ENCODE data around the gene MAP3K21.
A peak's percentile ranks its signal among the peaks of the same experiment; 100 is the strongest.

Gene MAP3K21

GRCh38 chr1:233326811-233327650, 493 bp upstream of the MAP3K21 start:
- DNase-seq: peak; percentile 90 to 94

- DNase-seq: peak in 1 of 2 donors; percentile 13
These were observed 808 bp downstream of the MAP3K21 start for GRCh38 chr1:233328142-233328921.

- DNase-seq: no peak
These were observed 4.4 kb downstream of the MAP3K21 start for GRCh38 chr1:233331676-233332519.

DNA sequence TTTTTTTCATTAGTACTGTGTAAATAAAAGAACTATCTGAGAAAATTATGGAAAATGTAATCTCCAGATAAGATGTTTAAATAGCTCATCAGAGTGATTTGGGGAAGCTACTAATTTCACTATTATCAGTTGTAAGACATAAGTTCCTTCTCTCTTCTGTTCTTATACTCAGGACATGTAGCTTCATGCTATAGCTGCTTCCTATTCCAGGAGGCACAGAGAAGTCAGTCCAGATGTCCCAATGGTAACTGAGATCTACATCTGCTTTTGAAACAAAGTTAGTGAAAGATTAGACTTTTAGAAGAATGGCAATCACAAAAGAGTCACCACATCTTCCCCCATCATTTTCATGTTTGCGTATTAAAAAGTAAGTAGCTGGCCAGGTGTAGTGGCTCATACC, 5.6 kb downstream of the MAP3K21 start:
- DNase-seq: peak; percentile 40 to 66

- DNase-seq: no peak
These were observed 6.6 kb downstream of the MAP3K21 start for GRCh38 chr1:233334092-233334491.

- DNase-seq: no peak
These were observed 9.3 kb downstream of the MAP3K21 start for GRCh38 chr1:233336554-233337456.

DNA sequence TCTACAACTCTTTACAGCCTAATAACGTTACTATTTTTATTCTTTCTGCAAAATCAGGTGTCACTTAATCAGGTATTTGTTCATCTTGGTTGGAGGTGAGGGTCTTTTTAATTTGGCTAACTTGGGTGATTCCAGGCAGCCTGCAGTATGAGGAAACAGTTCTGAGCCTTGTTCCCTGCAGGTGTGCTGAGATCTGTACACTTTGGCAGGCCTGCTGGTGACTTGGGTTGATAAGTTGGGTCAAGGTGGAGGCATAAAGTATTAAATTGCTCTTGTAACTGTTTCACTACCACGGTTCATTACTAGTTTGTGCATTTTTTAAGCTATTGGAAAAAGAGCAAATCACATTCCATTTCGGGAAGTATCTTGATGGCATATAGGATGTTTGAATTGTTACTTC, 10.0 kb downstream of the MAP3K21 start:
- no peak for DNase-seq

DNA sequence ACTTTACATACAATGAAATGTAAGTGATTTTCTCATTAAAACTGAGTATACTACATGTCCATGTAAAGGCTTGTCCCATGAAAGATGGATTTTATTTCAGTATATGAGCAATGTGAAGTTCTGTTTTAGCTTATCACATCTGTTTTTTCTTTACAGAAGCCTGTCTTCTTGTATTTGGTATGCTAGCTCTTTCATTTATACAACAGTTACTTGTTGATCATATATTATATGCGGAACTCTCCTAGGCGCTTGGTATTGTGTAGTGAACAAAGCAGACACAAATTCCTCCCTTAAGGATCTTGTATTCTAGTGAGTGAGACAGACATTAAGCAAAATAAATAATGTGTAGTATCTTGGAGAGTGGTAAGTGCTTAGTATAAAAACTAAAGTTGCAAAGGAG, 10.6 kb downstream of the MAP3K21 start:
- DNase-seq: no peak

- DNase-seq: no peak
These were observed 12.6 kb downstream of the MAP3K21 start for GRCh38 chr1:233340031-233340555.

GRCh38 chr1:233340966-233341516, 13.5 kb downstream of the MAP3K21 start:
- DNase-seq: no peak

DNA sequence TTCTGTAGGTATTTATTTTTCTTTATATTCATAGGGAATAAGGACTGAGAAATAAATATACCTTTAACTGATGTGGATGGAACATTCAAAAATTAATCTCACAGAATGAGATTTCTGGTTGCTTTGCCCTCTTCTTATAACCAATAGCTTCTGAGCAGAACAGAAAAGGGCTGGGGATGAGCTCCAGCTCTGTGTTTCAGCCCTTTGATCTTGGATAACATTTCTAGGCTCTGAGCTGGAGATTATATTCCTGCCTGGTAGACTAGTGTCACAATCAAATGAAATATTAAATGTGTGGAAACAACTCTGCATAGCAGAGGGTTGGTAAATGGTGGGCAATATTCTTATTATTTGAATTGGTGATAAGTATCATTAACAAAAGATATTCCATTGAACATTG, 14.6 kb downstream of the MAP3K21 start:
- no peak for DNase-seq

- DNase-seq: no peak
These were observed 15.7 kb downstream of the MAP3K21 start for GRCh38 chr1:233343262-233343661.

GRCh38 chr1:233347338-233347737, 19.8 kb downstream of the MAP3K21 start:
- DNase-seq: no peak

GRCh38 chr1:233349137-233349536, 21.6 kb downstream of the MAP3K21 start:
- no peak for DNase-seq

- DNase-seq: no peak
These were observed 27.5 kb downstream of the MAP3K21 start for GRCh38 chr1:233354983-233355382.

DNA sequence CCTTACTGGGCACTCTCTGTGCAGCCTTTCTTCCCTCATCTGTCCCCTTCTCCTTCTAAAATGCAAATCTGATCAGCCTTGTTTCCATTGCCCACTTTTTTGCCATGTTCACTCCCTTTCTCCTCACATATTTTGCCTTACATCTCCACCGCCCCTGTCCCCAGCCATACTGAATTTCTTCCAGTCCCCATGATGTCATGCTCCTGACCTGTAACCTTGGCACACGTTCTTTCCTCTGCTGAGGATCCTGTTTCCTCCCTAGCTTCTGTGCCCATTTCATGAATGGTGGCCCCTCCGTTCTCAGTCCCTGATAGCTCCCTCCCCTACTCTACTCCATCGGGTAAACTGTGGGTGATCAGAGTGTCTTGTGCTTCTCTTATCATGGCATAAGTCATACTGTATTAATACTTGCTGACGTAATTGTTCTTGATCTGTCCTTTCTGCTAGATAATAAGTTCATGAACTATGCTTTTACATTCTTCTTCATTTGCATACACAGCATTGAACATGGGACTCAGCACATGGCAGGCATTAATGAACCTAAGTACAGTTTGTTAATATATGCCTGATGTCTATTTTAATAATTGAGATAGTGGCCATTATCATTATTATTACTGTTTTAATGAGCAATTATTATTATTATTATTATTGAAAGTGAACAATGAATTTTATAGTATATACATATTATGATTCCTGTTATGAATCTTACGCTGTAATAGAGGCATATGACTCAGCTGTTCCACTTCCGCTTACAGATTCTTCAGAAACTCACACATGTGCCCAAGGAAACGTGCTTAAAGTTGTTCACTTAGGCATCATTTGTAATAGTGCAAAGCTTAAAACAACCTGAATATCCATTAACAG, 28.5 kb downstream of the MAP3K21 start:
- DNase-seq: peak; percentile 40 to 46

- DNase-seq: no peak
These were observed 29.1 kb downstream of the MAP3K21 start for GRCh38 chr1:233356705-233356987.

- no peak for DNase-seq
These were observed 30.3 kb downstream of the MAP3K21 start for GRCh38 chr1:233357595-233358397.

DNA sequence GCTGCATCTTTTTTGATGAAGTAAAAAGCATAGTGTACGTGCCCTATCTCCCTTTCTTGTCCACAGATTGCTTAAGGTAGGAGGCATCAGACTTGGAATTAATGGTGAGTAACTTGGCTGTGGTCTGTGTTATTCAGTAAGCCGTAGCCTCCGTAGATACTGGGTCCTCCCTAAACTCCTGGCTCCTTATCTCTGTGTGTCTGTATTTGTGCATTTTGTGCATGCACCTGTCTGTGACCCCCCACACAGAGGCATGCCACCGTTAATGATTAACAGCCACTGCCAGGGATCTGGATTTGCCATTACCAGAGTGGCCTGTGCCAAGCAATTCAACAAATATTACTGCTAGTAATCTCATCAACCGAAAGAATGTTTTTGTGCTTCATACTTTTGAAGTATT, 31.9 kb downstream of the MAP3K21 start:
- no peak for DNase-seq

GRCh38 chr1:233359905-233360304, 32.4 kb downstream of the MAP3K21 start:
- DNase-seq: no peak
